GM12878 (cell line): ENCODE data around the gene TNFAIP2. TPM values are rescaled to one million over a fixed set of nuclear protein-coding genes. Genes with fewer than 3 reads are reported as not detected.

Experiments
- ATAC-seq: fragments of 200-7000 bp; cut with Tn5 transposase; 3 replicates; pipeline ENCODE4 v1.9.1; 2020; ENCODE audit warnings: mild to moderate bottlenecking, moderate library complexity
- BruUV-seq: library from RNA; stranded (reverse); fragments of 400-500 nt; replicated peaks from 2 replicates; lab custom pipeline; 2021; lab: Mats Ljungman, UMichigan
- CTCF ChIA-PET: fragments of 300-600 bp; sonication (Branson Sonifier 250); formaldehyde crosslinking; extraction: SDS; loops from one replicate; lab custom pipeline; 2021; ENCODE audit warnings: inconsistent platforms; lab: Yijun Ruan, JAX
- POLR2A ChIA-PET: fragments of 350-600 bp; formaldehyde crosslinking; extraction: SDS; loops from one replicate; lab custom pipeline; 2021; ENCODE audit warnings: inconsistent platforms; lab: Charles Lee
- RAD21 ChIA-PET: fragments of 300-600 bp; sonication (Branson Sonifier 250); formaldehyde crosslinking; loops from one replicate; lab custom pipeline; 2023; ENCODE audit warnings: antibody characterized with exemption; ENCODE audit not compliant: unreplicated experiment; lab: Charles Lee
- SMC1A ChIA-PET: fragments of 300-600 bp; sonication (Branson Sonifier 250); formaldehyde crosslinking; loops from one replicate; lab custom pipeline; 2023; ENCODE audit not compliant: unreplicated experiment, uncharacterized antibody; lab: Charles Lee
- DNase-seq: peaks from one replicate; pipeline ENCODE4 v3.0.0-alpha.2; 2011; ENCODE audit warnings: low read depth, low spot score
- FAIRE-seq: peaks from 3 replicates; lab custom pipeline; 2011; peaks lifted over from hg19 to GRCh38; lab: Jason Lieb, UNC
- H2AFZ ChIP-seq: 2 replicates; pipeline ENCODE4 v1.6.0; 2011; ENCODE audit warnings: low read depth, low read length, control low read depth; ENCODE audit not compliant: control insufficient read depth
- H3K27ac ChIP-seq: 2 replicates; pipeline ENCODE4 v1.5.1; 2011; ENCODE audit warnings: control low read depth; ENCODE audit not compliant: control insufficient read depth, insufficient read depth
- H3K27me3 ChIP-seq, 2 experiments: replicated peaks in 1 of 2; 2 replicates each; pipeline versions ENCODE4 v1.6.0 to v1.6.1; 2011; ENCODE audit warnings: low read length in 1 of 2; ENCODE audit not compliant: control insufficient read depth in 2 of 2, insufficient read depth in 2 of 2
- H3K36me3 ChIP-seq, 2 experiments: 2 replicates each; pipeline ENCODE4 v1.5.1; 2011; ENCODE audit warnings: low read length in 1 of 2; ENCODE audit not compliant: control insufficient read depth in 2 of 2, insufficient read depth in 2 of 2
- H3K4me1 ChIP-seq: 2 replicates; pipeline ENCODE4 v1.6.1; 2011; ENCODE audit warnings: mild to moderate bottlenecking, low read length, moderate library complexity, mixed read lengths; ENCODE audit not compliant: control insufficient read depth, insufficient read depth
- H3K4me2 ChIP-seq: 2 replicates; pipeline ENCODE4 v1.6.0; 2011; ENCODE audit warnings: control low read depth; ENCODE audit not compliant: control insufficient read depth, insufficient read depth
- H3K4me3 ChIP-seq: fragments of 200-600 bp; sonication (generic); 2 replicates; pipeline ENCODE4 v1.5.1; 2016
- H3K79me2 ChIP-seq: 2 replicates; pipeline ENCODE4 v1.6.0; 2011; ENCODE audit warnings: low read length; ENCODE audit not compliant: control insufficient read depth, insufficient read depth
- H3K9ac ChIP-seq: 2 replicates; pipeline ENCODE4 v1.8.0; 2011; ENCODE audit warnings: low read length, control low read depth, mixed read lengths; ENCODE audit not compliant: control insufficient read depth, insufficient read depth
- H3K9me3 ChIP-seq: replicated peaks from 3 replicates; pipeline ENCODE4 v1.5.1; 2011; ENCODE audit warnings: mild to moderate bottlenecking, low read length; ENCODE audit not compliant: control insufficient read depth, insufficient read depth
- H4K20me1 ChIP-seq: 2 replicates; pipeline ENCODE4 v1.6.0; 2011; ENCODE audit not compliant: control insufficient read depth, insufficient read depth
- ATF7 ChIP-seq: fragments of 450-650 bp; IDR thresholded peaks from 2 replicates; pipeline ENCODE4 v1.6.1; 2016; ENCODE audit warnings: low read depth, mild to moderate bottlenecking
- CTCF ChIP-seq, 3 experiments: IDR thresholded peaks in 2 of 3; conservative IDR thresholded peaks in 1 of 3; 2 replicates each; pipeline ENCODE4 v1.5.1; 2011; ENCODE audit warnings: low read depth in 3 of 3, low read length in 3 of 3, mild to moderate bottlenecking in 3 of 3, control low read depth in 2 of 3, moderate library complexity in 2 of 3, inconsistent platforms in 1 of 3, mixed read lengths in 1 of 3; ENCODE audit not compliant: control insufficient read depth in 2 of 3, insufficient read depth in 1 of 3; ENCODE audit errors: extremely low read depth in 1 of 3
- EZH2 ChIP-seq: IDR thresholded peaks from 2 replicates; pipeline ENCODE4 v1.6.1; 2012; ENCODE audit warnings: low read depth, mild to moderate bottlenecking, control low read depth, inconsistent platforms, low read length, borderline replicate concordance; ENCODE audit not compliant: control insufficient read depth
- NBN ChIP-seq: fragments of 450-650 bp; IDR thresholded peaks from 2 replicates; pipeline ENCODE4 v1.6.1; 2016
- NKRF ChIP-seq: fragments of 450-650 bp; conservative IDR thresholded peaks from 2 replicates; pipeline ENCODE4 v1.6.1; 2017; ENCODE audit warnings: mild to moderate bottlenecking, moderate library complexity
- WGBS: methylation state at CpG from one replicate; pipeline ENCODE4 v1.1.6; 2016; ENCODE audit warnings: low lambda C conversion rate; ENCODE audit not compliant: insufficient replicate concordance, insufficient coverage; ENCODE audit errors: missing lambda C conversion rate; 5-methylcytosine and 5-hydroxymethylcytosine counted together
- in situ Hi-C: fragments of 300-500 bp; cut with MboI; formaldehyde crosslinking; loops from 9 replicates; pipeline ENCODE4 v1.14.3; 2018; ENCODE audit warnings: mixed read lengths
- intact Hi-C: fragments of 100-400 bp; cut with micrococcal nuclease; formaldehyde crosslinking; loops from one replicate; pipeline ENCODE4 v1.14.2; 2022; ENCODE audit not compliant: unreplicated experiment
- polyA plus RNA-seq, 11 experiments: library from polyadenylated mRNA; depleted of rRNA in 4 of 11; unstranded in 6 of 11; stranded (reverse) in 5 of 11; fragments of >200 nt; fragmentation: Nextera tagmentation in 4 of 11; fragmentation: Illumina TruSeq in 1 of 11; extraction: Ambion mirVana in 4 of 11; extraction: Trizol in 1 of 11; gene quantifications; 1 replicate in 1 of 11; 2 replicates in 10 of 11; pipeline versions ENCODE4 v1.2.1 to v1.2.3, GENCODE V29; 2011 to 2016; ENCODE audit warnings: inconsistent platforms in 2 of 11, missing spikeins in 2 of 11, low read depth in 1 of 11
- total RNA-seq, 4 experiments: library from RNA; depleted of rRNA in 3 of 4; stranded (reverse); fragments of >200 nt in 3 of 4; fragmentation: Illumina TruSeq in 1 of 4; extraction: Trizol in 1 of 4; gene quantifications; 2 replicates each; pipeline versions ENCODE4 v1.2.1 to v1.2.3, GENCODE V29; 2013 to 2021

The TNFAIP2 gene
- total and polyA plus RNA-seq, 10 of the 15 experiments (the other 5 are each of a cell fraction or from before 2014, with no cell fraction given): 7.1 to 150 (median 74.5) TPM

GRCh38 chr14:103091883-103092222 lies 31.4 kb upstream of the TNFAIP2 start:
- TF ChIP-seq NBN (0 out of 2 replicates have a peak, but pooled peaks have one; percentile 14), CTCF (IDR thresholded peaks at IDR 0.05 in 2 of 3, conservative IDR thresholded peaks at IDR 0.05 in 1 of 3; ENCODE audit: control insufficient read depth in 2 of 3, extremely low read depth in 1 of 3, insufficient read depth in 1 of 3, low read depth in 3 of 3, low read length in 3 of 3) (no peak), EZH2 (no peak), ATF7 (no peak), NKRF (no peak)
- ATAC-seq (peak; percentile 3; the same call in 2 of the 3 replicates), FAIRE-seq (no peak), DNase-seq (no peak)
- CTCF ChIA-PET: interaction anchor here (0.7 to 2.0 kb wide), 4 partner anchors 13 to 199 kb away, joined by 3 to 9 read pairs (median 4); no protein-coding TSS in a partner anchor
- peak overlapping the region; percentile 98 for H3K4me2 ChIP-seq
- H4K20me1 ChIP-seq: no peaks in the 10 kb centered on the region
- H3K27me3 ChIP-seq: no peaks in the 10 kb centered on the region
- BruUV-seq: no TSS peak
- in situ Hi-C loops: no loop called here
- RAD21 ChIA-PET: interaction anchor here (0.9 to 1.1 kb wide), 2 partner anchors 13 to 397 kb away, joined by 3 to 4 read pairs; no protein-coding TSS in a partner anchor
- H3K9ac ChIP-seq: peak overlapping the region; percentile 19; the same call in 1 of the 2 replicates
- peak overlapping the region; percentile 45; the same call in 1 of the 2 replicates for H3K4me3 ChIP-seq
- no peaks in the 10 kb centered on the region for H3K79me2 ChIP-seq
- 23% methylated on average over 9 of the region's 9 CpGs for WGBS
- no peaks in the 10 kb centered on the region for H3K9me3 ChIP-seq
- SMC1A ChIA-PET: no interaction called here
- POLR2A ChIA-PET: interaction anchor here (0.6 kb wide), 1 partner anchor 19 kb away, joined by 3 read pairs; no protein-coding TSS in a partner anchor
- H3K36me3 ChIP-seq: no peaks in the 10 kb centered on the region
- no peak overlapping the region for H3K27ac ChIP-seq
- H3K4me1 ChIP-seq: peaks cover 13% of the 10 kb centered on the region
- intact Hi-C loops: no loop called here
- peak overlapping the region; percentile 87 for H2AFZ ChIP-seq
